Right forelimb (tissue), 1 donor: ENCODE data around the gene RGS21.
"Not testable (repeated sequence)": the region's sequence is repeated elsewhere in the genome, so short reads cannot be mapped to it uniquely, and the experiment has no call there.

Experiments
- DNase-seq: peaks from one replicate; pipeline ENCODE4 v3.0.0-alpha.2; 2018

The RGS21 gene

DNA sequence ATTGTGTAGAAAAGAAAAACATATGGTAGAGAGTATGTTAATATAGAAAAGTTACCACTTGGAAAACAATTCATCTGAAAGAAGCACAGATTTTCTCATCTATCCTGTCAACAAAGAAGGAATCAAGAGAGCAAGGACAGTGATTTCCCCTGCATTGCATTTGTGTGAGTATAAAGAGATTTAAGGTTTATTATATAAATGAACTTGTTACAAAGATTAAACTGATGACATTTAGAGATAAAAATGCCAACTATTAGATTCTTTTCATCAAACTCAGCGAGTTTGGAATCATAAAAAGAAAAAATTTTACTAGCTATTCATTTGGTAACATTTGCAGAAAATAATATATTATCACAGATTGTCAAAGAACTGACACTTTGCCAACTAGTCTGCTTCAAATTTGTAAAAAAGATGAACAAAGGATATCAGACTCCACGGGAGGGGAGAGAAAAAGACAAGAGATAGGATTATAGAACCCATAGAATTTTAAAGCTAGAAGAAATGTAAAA lies at the start of gene RGS21:
RGS21 (plus strand) TSS at position 51 of the 509 bp plus-strand sequence. CDS start 26,045 bp downstream, outside the sequence.
- DNase-seq, result no peak

DNA sequence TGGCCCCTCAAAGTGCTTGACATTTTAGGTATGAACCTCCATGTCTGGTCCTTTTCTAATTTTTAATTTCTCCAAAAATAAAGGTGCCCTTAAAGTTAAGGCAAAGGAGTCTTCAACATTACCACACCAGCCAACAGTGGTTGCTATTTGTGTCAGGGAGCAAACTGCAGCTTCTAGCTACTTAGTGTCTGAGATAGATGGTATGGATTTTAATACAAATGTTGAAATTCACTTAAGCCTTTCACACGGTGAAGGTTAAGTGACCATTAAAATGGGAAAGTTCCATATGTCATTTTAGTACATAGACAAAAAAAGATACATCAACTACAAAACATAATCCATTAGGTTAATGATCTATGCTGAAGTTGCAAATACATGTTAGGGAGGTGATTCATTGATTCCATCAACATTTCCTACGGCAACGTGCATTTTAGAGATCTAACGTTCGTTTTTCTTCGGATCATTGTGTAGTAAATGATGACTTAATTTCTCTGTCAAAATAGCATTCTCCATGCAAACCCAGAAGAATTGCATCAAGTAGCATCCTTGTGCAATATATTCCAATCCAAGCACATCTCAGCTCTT lies 48.2 kb upstream of the RGS21 start:
- DNase-seq, result no peak

GRCh38 chr1:192270398-192270797 lies 46.4 kb upstream of the RGS21 start:
- DNase-seq, result no peak

- no peak for DNase-seq
Measured at GRCh38 chr1:192272732-192273131, 44.1 kb upstream of the RGS21 start.

DNA sequence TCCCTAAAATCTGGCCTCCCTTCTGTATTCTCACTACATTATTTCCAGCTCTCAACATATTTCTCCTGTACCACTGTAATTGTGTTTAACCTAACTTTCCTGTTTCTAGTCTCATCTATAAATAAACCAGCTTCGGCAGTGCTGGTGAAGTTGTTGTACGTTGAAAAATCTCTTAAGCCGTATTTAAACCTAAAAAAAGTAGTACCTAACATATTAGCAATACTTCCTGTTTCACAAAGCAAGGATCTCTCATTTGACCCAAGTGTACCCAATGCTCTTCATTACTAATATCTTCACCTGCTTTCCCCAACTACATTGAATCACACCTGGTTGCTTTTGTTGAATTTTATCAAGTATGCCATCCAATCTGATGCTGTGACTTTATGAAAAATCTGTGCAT lies 42.2 kb upstream of the RGS21 start:
- DNase-seq, result no peak

DNA sequence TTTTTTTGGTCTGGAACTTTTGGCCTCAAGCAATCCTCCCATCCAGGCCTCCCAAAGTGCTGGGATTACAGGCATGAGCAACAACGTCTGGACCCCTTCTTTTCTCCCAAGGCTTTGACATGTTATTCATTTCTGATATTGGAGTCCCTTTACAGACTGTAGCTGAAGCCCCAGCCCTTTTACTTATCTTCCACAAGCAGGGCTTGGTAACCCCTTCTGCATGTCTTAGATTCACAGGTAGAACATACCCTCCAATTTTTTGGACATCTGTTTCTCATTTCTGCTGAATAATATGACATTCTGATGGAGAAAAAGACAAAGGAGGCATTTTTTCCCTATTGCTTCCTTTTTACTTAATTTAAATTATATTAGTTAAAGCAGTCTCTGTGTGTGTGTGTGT lies 39.2 kb upstream of the RGS21 start:
- no peak for DNase-seq

GRCh38 chr1:192284927-192285326 lies 31.9 kb upstream of the RGS21 start:
- no peak for DNase-seq

DNA sequence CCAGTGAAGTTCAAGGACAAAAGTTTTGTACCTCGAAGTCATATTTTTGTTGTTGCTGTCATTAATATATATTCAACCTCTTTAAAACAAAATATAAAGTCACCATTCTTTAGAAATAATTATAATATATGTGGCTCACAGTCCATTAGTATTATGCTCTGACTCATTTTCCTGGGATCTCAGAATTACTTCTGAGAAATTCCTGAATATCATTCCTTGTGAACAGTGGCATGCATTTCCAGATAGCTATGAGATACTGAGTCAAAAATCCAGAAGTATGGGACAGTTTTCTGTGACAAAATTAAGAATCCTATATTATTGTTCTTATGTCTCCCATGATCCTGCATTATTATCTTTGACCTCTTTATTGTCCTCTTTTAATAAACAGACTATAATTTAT lies 13.8 kb upstream of the RGS21 start:
- no peak for DNase-seq

- not testable (repeated sequence) for DNase-seq
Measured at GRCh38 chr1:192308314-192308713, 8.5 kb upstream of the RGS21 start.

DNA sequence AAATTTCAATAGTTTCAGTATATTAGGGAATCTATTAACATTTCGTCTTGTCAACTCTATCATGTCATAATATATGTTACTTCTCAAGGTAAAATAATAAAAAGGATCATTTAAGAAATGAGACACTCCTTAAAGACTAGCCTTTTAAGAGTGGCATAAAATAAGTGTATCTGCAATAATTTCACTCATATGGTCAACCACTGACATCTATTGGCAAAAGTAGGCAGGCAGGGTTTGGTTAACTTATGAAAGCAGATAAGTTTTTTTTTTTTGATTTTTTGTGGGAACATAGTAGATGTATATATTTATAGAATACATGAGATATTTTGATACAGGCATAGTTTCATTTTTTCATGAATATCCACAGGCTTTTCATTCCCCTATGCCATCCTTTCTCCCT lies 5.5 kb upstream of the RGS21 start:
- no peak for DNase-seq

DNA sequence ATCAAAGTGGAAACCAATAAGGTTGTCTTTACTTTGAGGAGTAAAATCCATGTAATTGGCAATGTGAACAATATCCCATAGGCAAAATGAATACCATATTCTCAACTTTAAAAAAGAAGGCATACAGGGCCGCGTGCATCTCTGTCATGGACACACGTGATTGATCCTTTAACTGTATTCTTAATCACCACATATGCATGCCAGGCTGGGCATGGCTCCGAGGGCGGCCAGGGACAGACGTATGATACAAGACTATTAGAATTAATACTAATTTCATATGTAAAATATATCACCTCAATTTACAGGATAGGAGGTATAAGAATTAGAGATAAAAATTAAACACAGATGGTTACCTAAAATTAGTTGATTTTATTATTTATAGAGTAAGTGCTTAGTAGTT lies 11.2 kb downstream of the RGS21 start:
- no peak for DNase-seq

DNA sequence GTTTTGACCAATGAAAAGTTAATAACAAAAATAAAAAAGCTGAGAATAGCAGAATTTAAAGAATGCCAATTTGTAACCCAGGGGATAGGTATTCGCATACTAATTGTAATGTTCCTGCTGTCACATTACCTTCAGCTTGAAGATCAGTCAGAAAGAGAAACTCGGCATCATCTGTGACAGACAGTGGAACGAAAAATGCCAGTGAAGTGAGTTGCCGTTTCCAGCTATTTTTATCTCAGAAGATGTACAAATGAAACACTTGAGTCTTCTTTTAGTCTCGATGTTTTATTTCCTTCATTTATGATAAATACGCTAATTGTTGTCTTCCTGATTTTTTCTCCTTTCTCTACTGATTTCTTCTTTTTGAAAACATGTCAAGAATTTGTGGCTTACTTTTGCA lies 26.1 kb downstream of the RGS21 start:
- DNase-seq, result no peak

DNA sequence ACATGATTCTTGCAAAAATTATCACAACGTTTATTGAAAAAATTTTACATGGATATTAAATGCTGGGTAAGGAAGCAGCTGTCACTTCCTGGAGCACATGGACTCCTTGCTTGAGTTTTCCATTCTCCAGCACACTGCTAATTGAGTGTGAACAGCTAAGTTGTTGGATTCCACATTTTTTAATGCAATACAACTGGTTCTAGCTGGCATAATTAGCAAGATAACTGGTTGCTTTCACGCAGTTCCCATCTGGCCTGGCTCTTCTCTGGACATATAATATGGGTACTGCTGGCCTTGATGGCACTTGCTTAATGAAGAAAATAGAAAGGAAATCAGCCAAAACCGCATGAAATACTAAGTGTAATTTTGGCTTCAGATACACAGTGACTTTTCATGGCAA lies 26.6 kb downstream of the RGS21 start:
- DNase-seq, result no peak

DNA sequence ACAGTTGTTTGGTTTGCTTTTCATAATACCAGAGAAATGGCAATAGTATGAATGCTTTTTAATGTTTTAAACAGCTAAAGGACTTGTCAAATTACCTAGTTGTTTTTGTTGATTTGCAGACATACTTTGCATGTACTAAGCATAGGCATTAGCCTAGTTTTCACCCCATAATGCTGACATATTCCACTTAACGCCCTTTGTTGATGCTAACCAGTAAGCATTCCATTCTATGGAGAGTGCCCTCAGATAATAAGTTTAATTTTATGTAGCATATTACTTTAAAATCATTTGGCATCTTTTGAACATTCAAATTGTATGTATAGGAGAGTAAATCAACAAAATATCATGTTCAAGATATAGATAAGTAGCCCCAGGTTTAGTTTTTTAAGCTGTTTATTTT lies 32.5 kb downstream of the RGS21 start:
- no peak for DNase-seq

DNA sequence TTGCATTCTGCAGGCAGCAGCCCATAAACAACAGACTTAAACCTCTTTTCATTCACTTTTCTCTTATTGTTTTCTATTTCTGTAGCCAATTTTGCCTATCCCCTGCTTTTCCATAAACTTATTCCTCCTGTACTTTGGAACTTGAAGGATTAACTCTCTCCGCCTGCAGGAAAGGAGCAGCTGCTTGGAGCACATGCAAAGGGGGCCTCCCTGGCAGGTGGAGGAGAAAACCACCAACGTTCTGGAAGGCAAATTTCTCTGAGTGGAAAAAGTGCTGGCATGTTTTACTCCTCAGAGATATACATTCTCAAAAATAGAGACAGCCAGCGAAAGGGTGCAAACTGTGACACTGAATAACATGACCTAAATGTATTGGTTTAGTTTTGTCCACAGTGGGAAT lies 33.6 kb downstream of the RGS21 start:
- DNase-seq, result no peak

- no peak for DNase-seq
Measured at GRCh38 chr1:192351550-192351949, 34.8 kb downstream of the RGS21 start.

GRCh38 chr1:192357924-192358323 lies 41.1 kb downstream of the RGS21 start:
- DNase-seq, result no peak

- no peak for DNase-seq
Measured at GRCh38 chr1:192358402-192358801, 41.6 kb downstream of the RGS21 start.

GRCh38 chr1:192358822-192359221 lies 42.0 kb downstream of the RGS21 start:
- no peak for DNase-seq

- no peak for DNase-seq
Measured at GRCh38 chr1:192363177-192363576, 46.4 kb downstream of the RGS21 start.

- no peak for DNase-seq
Measured at GRCh38 chr1:192367436-192367835, 50.6 kb downstream of the RGS21 start.

DNA sequence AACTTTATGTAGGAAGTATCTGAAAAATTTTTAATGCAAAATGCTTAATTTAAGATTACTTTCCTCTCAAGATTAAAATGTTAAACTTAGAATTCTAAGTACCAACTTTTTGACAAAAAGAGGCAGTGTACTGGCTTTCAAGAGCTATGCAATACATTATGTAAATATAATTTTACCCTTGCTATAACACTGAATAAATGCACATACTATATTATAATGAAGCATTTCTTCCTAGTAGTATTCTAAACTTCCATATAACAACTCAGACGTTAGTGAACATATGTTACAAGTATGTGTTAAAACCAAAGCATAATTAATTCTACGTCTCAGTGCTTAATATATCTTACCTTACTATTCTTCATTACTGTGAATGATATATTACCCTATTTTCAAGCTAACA lies 58.5 kb downstream of the RGS21 start:
- no peak for DNase-seq

DNA sequence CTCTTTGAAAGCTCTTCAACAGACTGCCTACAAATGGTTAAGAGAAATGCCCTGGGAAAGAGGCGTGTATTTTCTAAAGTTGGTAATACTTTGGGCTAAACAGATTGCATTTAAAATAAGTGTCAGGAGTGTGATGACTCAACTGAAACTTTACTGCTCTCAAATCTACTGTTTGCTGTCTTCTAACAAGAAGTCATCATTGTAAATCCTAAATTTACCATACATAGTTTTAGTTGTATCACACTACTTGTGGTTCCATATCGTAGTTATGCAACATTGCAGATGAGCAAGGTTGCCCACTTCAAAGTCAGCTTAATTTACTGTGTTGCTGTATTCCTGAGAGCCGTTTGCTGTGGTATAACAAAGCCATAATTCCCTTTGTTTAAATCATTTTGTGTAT lies 59.6 kb downstream of the RGS21 start:
- no peak for DNase-seq

- no peak for DNase-seq
Measured at GRCh38 chr1:192378276-192378675, 61.5 kb downstream of the RGS21 start.

- no peak for DNase-seq
Measured at GRCh38 chr1:192378878-192379277, 62.1 kb downstream of the RGS21 start.
